SK-N-SH (cell line): ENCODE results near the gene ISL2.
A peak's percentile ranks its signal among the peaks of the same experiment; 100 is the strongest.

ENCODE experiments used
- CHD2 ChIP-seq: fragments of 150-350 bp; IDR thresholded peaks from 2 replicates; pipeline ENCODE4 v1.6.1; 2018; ENCODE audit warnings: low read length; ENCODE audit not compliant: partially characterized antibody
- ELF1 ChIP-seq: IDR thresholded peaks from 2 replicates; pipeline ENCODE4 v1.4.0; 2012
- EZH2phosphoT487 ChIP-seq: fragments of 200-600 bp; sonication (generic); IDR thresholded peaks from 2 replicates; pipeline ENCODE4 v1.6.1; 2017; ENCODE audit warnings: low read depth, mixed run types, mild to moderate bottlenecking, antibody characterized with exemption, moderate library complexity, borderline replicate concordance
- GABPA ChIP-seq: IDR thresholded peaks from 2 replicates; pipeline ENCODE4 v1.4.0; 2012; ENCODE audit warnings: low read depth, mild to moderate bottlenecking
- JUND ChIP-seq: IDR thresholded peaks from 2 replicates; pipeline ENCODE4 v1.4.0; 2012
- MAX ChIP-seq: IDR thresholded peaks from 2 replicates; pipeline ENCODE4 v1.4.0; 2012; ENCODE audit warnings: low read depth
- RAD21 ChIP-seq: IDR thresholded peaks from 2 replicates; pipeline ENCODE4 v1.6.1; 2012; ENCODE audit warnings: mild to moderate bottlenecking, low read length
- RCOR1 ChIP-seq: fragments of 150-350 bp; IDR thresholded peaks from 2 replicates; pipeline ENCODE4 v1.6.1; 2017; ENCODE audit warnings: antibody characterized with exemption, low read length
- TAF1 ChIP-seq: IDR thresholded peaks from 2 replicates; pipeline ENCODE4 v1.6.1; 2012; ENCODE audit warnings: low read depth, mild to moderate bottlenecking, low read length, moderate library complexity, borderline replicate concordance
- YY1 ChIP-seq: IDR thresholded peaks from 2 replicates; pipeline ENCODE4 v1.4.0; 2012; ENCODE audit warnings: low read depth, mild to moderate bottlenecking
- TF ChIP-seq, protein P1 (sequence below): fragments of 200-600 bp; sonication (generic); IDR thresholded peaks from 2 replicates; pipeline ENCODE4 v1.6.1; 2017; ENCODE audit warnings: antibody characterized with exemption, mild to moderate bottlenecking, moderate library complexity
- TF ChIP-seq, protein P2 (sequence below): IDR thresholded peaks from 2 replicates; pipeline ENCODE4 v1.6.1; 2012; ENCODE audit warnings: mild to moderate bottlenecking, low read depth, low read length, moderate library complexity

DNA sequence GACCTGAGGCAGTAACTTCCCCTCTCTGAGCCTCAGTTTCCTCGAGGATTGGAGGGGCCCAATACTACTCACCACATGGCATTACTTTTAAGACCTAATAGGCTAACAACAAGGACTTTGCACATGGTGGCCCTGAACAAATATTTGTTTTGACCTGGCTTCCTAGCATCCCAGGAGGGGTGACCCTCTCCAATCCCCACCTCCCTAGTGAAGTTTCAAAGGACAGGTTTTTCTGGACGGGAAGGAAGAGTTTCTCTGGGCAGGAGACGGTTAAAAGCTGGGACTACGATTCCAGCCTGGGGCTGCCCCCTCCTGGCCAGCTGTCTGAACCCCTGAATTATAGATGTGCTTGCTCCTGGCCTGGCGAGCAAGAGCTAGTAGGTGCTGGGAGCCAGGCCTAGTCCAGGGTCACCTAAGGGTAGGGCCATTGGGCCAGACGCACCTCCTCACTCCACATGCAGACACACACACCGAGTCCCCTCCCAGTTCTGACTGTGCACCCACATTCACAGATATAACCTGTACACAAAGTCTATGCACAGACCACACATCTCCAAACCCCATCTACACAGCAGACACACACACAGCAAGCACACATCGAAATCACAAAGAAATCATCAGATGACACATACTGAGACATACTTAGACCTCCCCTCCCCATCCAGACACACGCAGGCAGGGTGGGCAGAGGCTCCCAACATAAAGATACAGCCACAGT, 2.7 kb upstream of the ISL2 start:
- TF ChIP-seq, protein P1, sequence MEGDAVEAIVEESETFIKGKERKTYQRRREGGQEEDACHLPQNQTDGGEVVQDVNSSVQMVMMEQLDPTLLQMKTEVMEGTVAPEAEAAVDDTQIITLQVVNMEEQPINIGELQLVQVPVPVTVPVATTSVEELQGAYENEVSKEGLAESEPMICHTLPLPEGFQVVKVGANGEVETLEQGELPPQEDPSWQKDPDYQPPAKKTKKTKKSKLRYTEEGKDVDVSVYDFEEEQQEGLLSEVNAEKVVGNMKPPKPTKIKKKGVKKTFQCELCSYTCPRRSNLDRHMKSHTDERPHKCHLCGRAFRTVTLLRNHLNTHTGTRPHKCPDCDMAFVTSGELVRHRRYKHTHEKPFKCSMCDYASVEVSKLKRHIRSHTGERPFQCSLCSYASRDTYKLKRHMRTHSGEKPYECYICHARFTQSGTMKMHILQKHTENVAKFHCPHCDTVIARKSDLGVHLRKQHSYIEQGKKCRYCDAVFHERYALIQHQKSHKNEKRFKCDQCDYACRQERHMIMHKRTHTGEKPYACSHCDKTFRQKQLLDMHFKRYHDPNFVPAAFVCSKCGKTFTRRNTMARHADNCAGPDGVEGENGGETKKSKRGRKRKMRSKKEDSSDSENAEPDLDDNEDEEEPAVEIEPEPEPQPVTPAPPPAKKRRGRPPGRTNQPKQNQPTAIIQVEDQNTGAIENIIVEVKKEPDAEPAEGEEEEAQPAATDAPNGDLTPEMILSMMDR, result peak; percentile 47
- TF ChIP-seq RAD21 (peak; percentile 60), MAX (no peak), YY1 (no peak), RCOR1 (no peak), CHD2 (no peak), EZH2phosphoT487 (no peak), JUND (no peak), GABPA (no peak), TAF1 (no peak), ELF1 (no peak)
- TF ChIP-seq, protein P2, sequence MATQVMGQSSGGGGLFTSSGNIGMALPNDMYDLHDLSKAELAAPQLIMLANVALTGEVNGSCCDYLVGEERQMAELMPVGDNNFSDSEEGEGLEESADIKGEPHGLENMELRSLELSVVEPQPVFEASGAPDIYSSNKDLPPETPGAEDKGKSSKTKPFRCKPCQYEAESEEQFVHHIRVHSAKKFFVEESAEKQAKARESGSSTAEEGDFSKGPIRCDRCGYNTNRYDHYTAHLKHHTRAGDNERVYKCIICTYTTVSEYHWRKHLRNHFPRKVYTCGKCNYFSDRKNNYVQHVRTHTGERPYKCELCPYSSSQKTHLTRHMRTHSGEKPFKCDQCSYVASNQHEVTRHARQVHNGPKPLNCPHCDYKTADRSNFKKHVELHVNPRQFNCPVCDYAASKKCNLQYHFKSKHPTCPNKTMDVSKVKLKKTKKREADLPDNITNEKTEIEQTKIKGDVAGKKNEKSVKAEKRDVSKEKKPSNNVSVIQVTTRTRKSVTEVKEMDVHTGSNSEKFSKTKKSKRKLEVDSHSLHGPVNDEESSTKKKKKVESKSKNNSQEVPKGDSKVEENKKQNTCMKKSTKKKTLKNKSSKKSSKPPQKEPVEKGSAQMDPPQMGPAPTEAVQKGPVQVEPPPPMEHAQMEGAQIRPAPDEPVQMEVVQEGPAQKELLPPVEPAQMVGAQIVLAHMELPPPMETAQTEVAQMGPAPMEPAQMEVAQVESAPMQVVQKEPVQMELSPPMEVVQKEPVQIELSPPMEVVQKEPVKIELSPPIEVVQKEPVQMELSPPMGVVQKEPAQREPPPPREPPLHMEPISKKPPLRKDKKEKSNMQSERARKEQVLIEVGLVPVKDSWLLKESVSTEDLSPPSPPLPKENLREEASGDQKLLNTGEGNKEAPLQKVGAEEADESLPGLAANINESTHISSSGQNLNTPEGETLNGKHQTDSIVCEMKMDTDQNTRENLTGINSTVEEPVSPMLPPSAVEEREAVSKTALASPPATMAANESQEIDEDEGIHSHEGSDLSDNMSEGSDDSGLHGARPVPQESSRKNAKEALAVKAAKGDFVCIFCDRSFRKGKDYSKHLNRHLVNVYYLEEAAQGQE, result no peak
